Choroid plexus epithelial cell (primary cell): Measurements from ENCODE around the gene NCAPG2.

Source experiments
- DNase-seq: peaks from one replicate; pipeline ENCODE4 v3.0.0-alpha.2; 2010; ENCODE audit warnings: low read depth
- H3K4me3 ChIP-seq: 2 replicates; pipeline ENCODE4 v1.5.1; 2011; ENCODE audit warnings: low read depth, mild to moderate bottlenecking, control low read depth, low read length, moderate library complexity
- TF ChIP-seq, protein P1 (sequence below): conservative IDR thresholded peaks from 2 replicates; pipeline ENCODE4 v1.5.1; 2011; ENCODE audit warnings: low read depth, mild to moderate bottlenecking, control low read depth, inconsistent platforms, low read length, moderate library complexity

Gene NCAPG2

DNA sequence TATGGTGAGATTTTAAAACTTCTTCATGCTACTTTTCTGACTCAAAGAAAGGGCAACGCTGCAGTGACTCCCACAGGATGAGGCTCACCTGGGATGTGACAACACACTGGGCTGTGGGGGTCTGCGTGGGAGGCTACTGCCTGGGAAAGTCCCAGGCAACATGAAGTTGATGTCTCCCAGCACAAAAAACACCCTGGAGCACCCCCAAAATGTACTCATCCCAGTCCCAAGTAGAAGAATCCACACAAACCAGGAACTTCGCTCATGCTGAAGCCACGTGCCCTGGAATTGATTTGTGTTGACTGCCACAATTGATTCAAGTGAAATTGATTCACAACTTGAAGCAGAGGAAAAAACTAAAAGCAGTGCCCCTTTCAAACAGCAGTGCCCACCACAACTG is 92.1 kb downstream of the NCAPG2 start:
- H3K4me3 ChIP-seq: no peak overlapping the region
- no peak for DNase-seq
- TF ChIP-seq, protein P1, sequence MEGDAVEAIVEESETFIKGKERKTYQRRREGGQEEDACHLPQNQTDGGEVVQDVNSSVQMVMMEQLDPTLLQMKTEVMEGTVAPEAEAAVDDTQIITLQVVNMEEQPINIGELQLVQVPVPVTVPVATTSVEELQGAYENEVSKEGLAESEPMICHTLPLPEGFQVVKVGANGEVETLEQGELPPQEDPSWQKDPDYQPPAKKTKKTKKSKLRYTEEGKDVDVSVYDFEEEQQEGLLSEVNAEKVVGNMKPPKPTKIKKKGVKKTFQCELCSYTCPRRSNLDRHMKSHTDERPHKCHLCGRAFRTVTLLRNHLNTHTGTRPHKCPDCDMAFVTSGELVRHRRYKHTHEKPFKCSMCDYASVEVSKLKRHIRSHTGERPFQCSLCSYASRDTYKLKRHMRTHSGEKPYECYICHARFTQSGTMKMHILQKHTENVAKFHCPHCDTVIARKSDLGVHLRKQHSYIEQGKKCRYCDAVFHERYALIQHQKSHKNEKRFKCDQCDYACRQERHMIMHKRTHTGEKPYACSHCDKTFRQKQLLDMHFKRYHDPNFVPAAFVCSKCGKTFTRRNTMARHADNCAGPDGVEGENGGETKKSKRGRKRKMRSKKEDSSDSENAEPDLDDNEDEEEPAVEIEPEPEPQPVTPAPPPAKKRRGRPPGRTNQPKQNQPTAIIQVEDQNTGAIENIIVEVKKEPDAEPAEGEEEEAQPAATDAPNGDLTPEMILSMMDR: no peak

DNA sequence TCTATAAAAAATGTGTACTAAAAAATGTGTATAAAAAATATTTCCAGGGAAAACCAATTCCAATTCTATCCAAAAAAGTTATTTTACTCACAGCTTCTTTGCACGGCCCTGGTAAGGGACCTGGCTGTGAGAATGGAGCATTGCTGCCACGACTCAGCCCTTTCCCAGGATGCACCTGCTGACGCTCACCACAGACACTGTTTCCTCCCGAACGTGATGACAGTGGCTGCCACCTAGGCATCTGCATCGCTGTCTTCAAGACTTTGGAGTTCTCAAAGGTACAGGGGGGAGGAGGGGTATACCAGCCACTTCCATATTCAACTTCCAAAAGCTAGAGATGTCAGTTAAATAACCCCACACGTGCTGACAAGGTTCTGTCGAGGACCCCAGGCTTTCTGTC is 93.1 kb downstream of the NCAPG2 start:
- H3K4me3 ChIP-seq: no peak overlapping the region
- TF ChIP-seq, protein P1: no peak
- no peak for DNase-seq

- no peak for DNase-seq
- TF ChIP-seq, protein P1: no peak
- H3K4me3 ChIP-seq: no peak overlapping the region
Observed at GRCh38 chr7:158609313-158609974, 95.2 kb downstream of the NCAPG2 start.

DNA sequence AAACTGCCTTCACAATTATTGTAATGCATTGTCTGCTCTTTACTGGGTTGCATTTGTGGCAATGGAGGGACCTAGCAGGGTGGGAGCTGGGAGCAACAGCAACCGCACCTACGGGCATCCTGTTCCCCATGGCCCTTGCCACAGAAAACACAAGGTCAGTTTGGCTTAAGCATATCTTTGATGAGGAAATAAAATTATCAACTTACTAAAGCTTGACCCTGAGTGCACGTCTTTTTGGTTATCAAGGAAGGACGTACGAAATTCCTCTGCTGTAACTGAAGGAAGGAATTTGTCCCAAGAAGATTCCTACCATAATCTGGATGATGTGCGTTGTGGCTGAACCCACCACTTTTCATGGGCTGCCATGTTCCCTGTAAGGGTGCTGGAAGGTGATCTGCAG is 97.0 kb downstream of the NCAPG2 start:
- no peak for DNase-seq
- no peak overlapping the region for H3K4me3 ChIP-seq
- TF ChIP-seq, protein P1: no peak

DNA sequence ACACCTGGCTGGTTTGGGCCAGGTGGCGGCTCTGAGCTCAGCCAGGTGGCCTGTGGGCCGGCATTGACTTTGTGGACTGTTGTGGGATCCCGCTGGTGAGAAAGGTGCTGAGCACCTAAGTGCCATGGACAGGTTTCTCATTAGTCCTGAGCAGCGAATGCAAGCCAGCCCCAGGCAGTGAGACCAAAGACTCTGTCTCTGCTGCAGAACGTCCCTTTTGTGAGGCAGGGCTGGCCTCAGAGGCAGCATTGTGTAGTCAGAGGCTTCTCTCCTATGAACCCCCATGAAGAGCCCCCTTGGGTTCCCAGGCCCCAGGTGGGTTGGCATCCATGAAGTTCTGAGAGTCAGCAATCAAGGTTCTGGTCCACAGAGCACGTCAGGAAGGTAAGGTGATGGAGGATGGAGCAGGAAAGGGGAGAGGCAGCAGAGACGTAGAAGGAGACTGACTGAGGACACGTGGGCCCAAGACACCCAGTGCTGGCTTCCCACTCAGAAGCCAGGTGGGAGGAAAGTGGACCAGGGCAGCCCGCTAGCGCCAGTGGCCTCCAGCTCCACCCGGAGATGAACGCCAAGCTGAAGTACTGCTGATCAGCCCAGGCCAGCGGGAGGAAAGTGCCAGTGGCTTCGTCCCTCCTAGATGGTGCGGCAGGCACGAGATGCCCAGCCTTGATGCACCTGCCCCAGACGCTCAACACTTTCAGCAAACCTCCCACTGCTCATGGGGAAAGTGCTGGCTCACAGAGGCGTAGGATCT is 97.8 kb downstream of the NCAPG2 start:
- TF ChIP-seq, protein P1: no peak
- no peak overlapping the region for H3K4me3 ChIP-seq
- no peak for DNase-seq

- TF ChIP-seq, protein P1: no peak
- DNase-seq: peak; percentile 52
- no peak overlapping the region for H3K4me3 ChIP-seq
Observed at GRCh38 chr7:158606129-158606528, 98.5 kb downstream of the NCAPG2 start.
